Suprapubic skin (tissue), 3 donors: Measurements from ENCODE around the gene CCDC170.

Experiments used
- POLR2A ChIP-seq, 2 donors: fragments of 450-650 bp; IDR thresholded peaks; one replicate each; pipeline ENCODE4 v1.6.1; 2017; ENCODE audit warnings: antibody characterized with exemption in 2 of 2, mild to moderate bottlenecking in 2 of 2, moderate library complexity in 2 of 2
- TF ChIP-seq, protein P1 (sequence below), 2 donors: fragments of 200-600 bp in 1 of 2; fragments of 450-650 bp in 1 of 2; sonication (generic) in 1 of 2; IDR thresholded peaks; one replicate each; pipeline ENCODE4 v1.5.1; 2016 to 2019; ENCODE audit warnings: antibody characterized with exemption in 2 of 2, mild to moderate bottlenecking in 1 of 2, moderate library complexity in 1 of 2

DNA sequence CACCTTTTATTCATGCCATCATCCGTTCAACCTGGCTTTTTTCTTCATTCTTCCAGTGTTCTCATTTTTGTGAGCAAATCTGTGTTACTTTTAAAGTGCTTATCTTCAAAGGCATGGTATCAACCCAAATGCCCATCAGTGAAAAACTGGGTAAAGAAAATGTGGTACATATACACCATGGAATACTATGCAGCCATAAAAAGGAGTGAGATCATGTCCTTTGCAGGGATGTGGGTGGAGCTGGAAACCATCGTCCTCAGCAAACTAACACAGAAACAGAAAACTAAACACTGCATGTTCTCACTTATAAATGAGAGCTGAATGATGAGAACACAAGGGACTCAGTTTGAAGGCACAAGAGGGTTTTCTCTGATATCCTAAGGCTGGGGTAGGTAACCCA, 130.3 kb downstream of the CCDC170 start:
- no peak for TF ChIP-seq POLR2A (IDR thresholded peaks at IDR 0.05)
- TF ChIP-seq, protein P1, sequence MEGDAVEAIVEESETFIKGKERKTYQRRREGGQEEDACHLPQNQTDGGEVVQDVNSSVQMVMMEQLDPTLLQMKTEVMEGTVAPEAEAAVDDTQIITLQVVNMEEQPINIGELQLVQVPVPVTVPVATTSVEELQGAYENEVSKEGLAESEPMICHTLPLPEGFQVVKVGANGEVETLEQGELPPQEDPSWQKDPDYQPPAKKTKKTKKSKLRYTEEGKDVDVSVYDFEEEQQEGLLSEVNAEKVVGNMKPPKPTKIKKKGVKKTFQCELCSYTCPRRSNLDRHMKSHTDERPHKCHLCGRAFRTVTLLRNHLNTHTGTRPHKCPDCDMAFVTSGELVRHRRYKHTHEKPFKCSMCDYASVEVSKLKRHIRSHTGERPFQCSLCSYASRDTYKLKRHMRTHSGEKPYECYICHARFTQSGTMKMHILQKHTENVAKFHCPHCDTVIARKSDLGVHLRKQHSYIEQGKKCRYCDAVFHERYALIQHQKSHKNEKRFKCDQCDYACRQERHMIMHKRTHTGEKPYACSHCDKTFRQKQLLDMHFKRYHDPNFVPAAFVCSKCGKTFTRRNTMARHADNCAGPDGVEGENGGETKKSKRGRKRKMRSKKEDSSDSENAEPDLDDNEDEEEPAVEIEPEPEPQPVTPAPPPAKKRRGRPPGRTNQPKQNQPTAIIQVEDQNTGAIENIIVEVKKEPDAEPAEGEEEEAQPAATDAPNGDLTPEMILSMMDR (IDR thresholded peaks at IDR 0.05) = no peak
